DOHH2 (cell line): ENCODE measurements around the gene RHOC.
"Not testable (repeated sequence)": the region's sequence is repeated elsewhere in the genome, so short reads cannot be mapped to it uniquely, and the experiment has no call there.

Experiments
- H3F3A ChIP-seq: fragments of 200-600 bp; sonication (generic), shearing (Covaris generic); 2 replicates; pipeline ENCODE4 v1.6.0; 2016; ENCODE audit warnings: antibody characterized with exemption, mild to moderate bottlenecking; ENCODE audit not compliant: control insufficient read depth, insufficient read depth
- H3K27ac ChIP-seq: fragments of 200-600 bp; sonication (generic); 2 replicates; pipeline ENCODE4 v1.5.1; 2014; ENCODE audit warnings: low read depth, mild to moderate bottlenecking, low read length, moderate library complexity
- H3K27me3 ChIP-seq: fragments of 200-600 bp; sonication (generic); 2 replicates; pipeline ENCODE4 v1.6.1; 2014; ENCODE audit warnings: mild to moderate bottlenecking, low read length, mixed read lengths; ENCODE audit not compliant: control insufficient read depth
- H3K36me3 ChIP-seq: fragments of 200-600 bp; sonication (generic); 2 replicates; pipeline ENCODE4 v1.6.1; 2014; ENCODE audit warnings: mild to moderate bottlenecking, low read length, moderate library complexity, mixed read lengths; ENCODE audit not compliant: control insufficient read depth
- H3K4me1 ChIP-seq: fragments of 200-600 bp; sonication (generic); 2 replicates; pipeline ENCODE4 v1.6.1; 2014; ENCODE audit warnings: mild to moderate bottlenecking, low read length, mixed read lengths; ENCODE audit not compliant: control insufficient read depth
- H3K4me2 ChIP-seq: fragments of 200-600 bp; sonication (generic); 2 replicates; pipeline ENCODE4 v1.6.0; 2014; ENCODE audit warnings: mild to moderate bottlenecking, low read length, moderate library complexity
- H3K4me3 ChIP-seq: fragments of 200-600 bp; sonication (generic); 2 replicates; pipeline ENCODE4 v1.5.1; 2014; ENCODE audit warnings: mild to moderate bottlenecking, low read length, mixed read lengths
- H3K79me2 ChIP-seq: fragments of 200-600 bp; sonication (generic); 2 replicates; pipeline ENCODE4 v1.6.1; 2014; ENCODE audit warnings: mild to moderate bottlenecking, low read length, mixed read lengths; ENCODE audit not compliant: control insufficient read depth
- H3K9me2 ChIP-seq: fragments of 200-600 bp; sonication (generic); replicated peaks from 2 replicates; pipeline ENCODE4 v1.6.1; 2014; ENCODE audit warnings: mild to moderate bottlenecking, low read length, mixed read lengths; ENCODE audit not compliant: control insufficient read depth
- H3K9me3 ChIP-seq: fragments of 200-600 bp; sonication (generic); 2 replicates; pipeline ENCODE4 v1.6.1; 2014; ENCODE audit warnings: antibody characterized with exemption, low read length, mixed read lengths; ENCODE audit not compliant: control insufficient read depth, insufficient read depth
- H4K20me1 ChIP-seq: fragments of 200-600 bp; sonication (generic); 2 replicates; pipeline ENCODE4 v1.6.0; 2014; ENCODE audit warnings: low read depth, mild to moderate bottlenecking, antibody characterized with exemption, low read length, moderate library complexity; ENCODE audit not compliant: control insufficient read depth, insufficient read depth
- CTCF ChIP-seq: fragments of 200-600 bp; sonication (generic); IDR thresholded peaks from one replicate; pipeline ENCODE4 v1.5.1; 2014; ENCODE audit warnings: antibody characterized with exemption, mild to moderate bottlenecking, low read depth, low read length; ENCODE audit not compliant: poor library complexity, severe bottlenecking
- EZH2phosphoT487 ChIP-seq: fragments of 200-600 bp; sonication (generic); IDR thresholded peaks from 2 replicates; pipeline ENCODE4 v1.6.1; 2017; ENCODE audit warnings: borderline replicate concordance, mild to moderate bottlenecking, antibody characterized with exemption, low read length, moderate library complexity, mixed read lengths

The RHOC gene

GRCh38 chr1:112735752-112736151, 28.8 kb upstream of the RHOC start:
- Histone ChIP-seq H3K27ac (no peak overlapping the region), H3K36me3 (no peaks in the 10 kb centered on the region), H4K20me1 (no peaks in the 10 kb centered on the region), H3F3A (no peaks in the 10 kb centered on the region), H3K27me3 (peaks cover 24% of the 10 kb centered on the region), H3K4me2 (no peak overlapping the region), H3K4me3 (no peak overlapping the region), H3K79me2 (no peaks in the 10 kb centered on the region), H3K9me2 (no peaks in the 10 kb centered on the region), H3K4me1 (peaks cover 24% of the 10 kb centered on the region), H3K9me3 (no peaks in the 10 kb centered on the region)
- TF ChIP-seq CTCF = no peak
- no peak for TF ChIP-seq EZH2phosphoT487

GRCh38 chr1:112731451-112731850, 24.5 kb upstream of the RHOC start:
- Histone ChIP-seq H3F3A (no peaks in the 10 kb centered on the region), H3K9me2 (no peaks in the 10 kb centered on the region), H3K27me3 (peaks cover 6% of the 10 kb centered on the region), H3K4me2 (no peak overlapping the region), H3K79me2 (no peaks in the 10 kb centered on the region), H3K4me3 (no peak overlapping the region), H3K27ac (no peak overlapping the region), H3K36me3 (no peaks in the 10 kb centered on the region), H3K9me3 (no peaks in the 10 kb centered on the region), H3K4me1 (peaks cover 35% of the 10 kb centered on the region), H4K20me1 (no peaks in the 10 kb centered on the region)
- no peak for TF ChIP-seq EZH2phosphoT487
- no peak for TF ChIP-seq CTCF

- H3F3A ChIP-seq = no peaks in the 10 kb centered on the region
- peaks cover 35% of the 10 kb centered on the region for H3K4me1 ChIP-seq
- no peak overlapping the region for H3K27ac ChIP-seq
- H3K4me2 ChIP-seq = no peak overlapping the region
- no peaks in the 10 kb centered on the region for H3K79me2 ChIP-seq
- H4K20me1 ChIP-seq = no peaks in the 10 kb centered on the region
- H3K9me3 ChIP-seq = no peaks in the 10 kb centered on the region
- no peak overlapping the region for H3K4me3 ChIP-seq
- no peaks in the 10 kb centered on the region for H3K9me2 ChIP-seq
- TF ChIP-seq EZH2phosphoT487 (no peak), CTCF (no peak)
- H3K27me3 ChIP-seq = peaks cover 6% of the 10 kb centered on the region
- no peaks in the 10 kb centered on the region for H3K36me3 ChIP-seq
Measured at GRCh38 chr1:112729909-112730308, 23.0 kb upstream of the RHOC start.

GRCh38 chr1:112729011-112729410, 22.1 kb upstream of the RHOC start:
- not testable (repeated sequence) for H3K79me2 ChIP-seq, H3K9me2 ChIP-seq, H4K20me1 ChIP-seq, H3K4me3 ChIP-seq, H3F3A ChIP-seq, H3K9me3 ChIP-seq, H3K36me3 ChIP-seq, H3K4me2 ChIP-seq, H3K27me3 ChIP-seq, H3K27ac ChIP-seq
- H3K4me1 ChIP-seq = peaks cover 35% of the 10 kb centered on the region

- H3K4me3 ChIP-seq, H3K27ac ChIP-seq, H3K9me2 ChIP-seq, H4K20me1 ChIP-seq, H3K36me3 ChIP-seq, H3K79me2 ChIP-seq, H3K9me3 ChIP-seq, H3K4me2 ChIP-seq, H3K27me3 ChIP-seq, H3F3A ChIP-seq: not testable (repeated sequence)
- peaks cover 35% of the 10 kb centered on the region for H3K4me1 ChIP-seq
Measured at GRCh38 chr1:112728306-112728971, 21.5 kb upstream of the RHOC start.
